Mucosa of descending colon (tissue), 3 donors: ENCODE measurements around the gene BRCA2. TPM values are rescaled to one million over a fixed set of nuclear protein-coding genes. Genes with fewer than 3 reads are reported as not detected.

ENCODE experiments used
- ATAC-seq: fragments of 200-7000 bp; cut with Tn5 transposase; one replicate; pipeline ENCODE4 v1.9.1; 2020; ENCODE audit warnings: mild to moderate bottlenecking, moderate library complexity
- DNase-seq, 3 donors: peaks; one replicate each; pipeline ENCODE4 v3.0.0-alpha.2; 2020
- H3K36me3 ChIP-seq: fragments of 200-600 bp; one replicate; pipeline ENCODE4 v1.8.0; 2021; ENCODE audit warnings: low read depth, mild to moderate bottlenecking
- H3K4me1 ChIP-seq: fragments of 200-600 bp; one replicate; pipeline ENCODE4 v1.8.0; 2021; ENCODE audit warnings: low read depth, mild to moderate bottlenecking
- H3K4me3 ChIP-seq: fragments of 200-600 bp; one replicate; pipeline ENCODE4 v1.8.0; 2021; ENCODE audit warnings: mild to moderate bottlenecking
- H3K9me3 ChIP-seq: fragments of 200-600 bp; one replicate; pipeline ENCODE4 v1.8.0; 2021; ENCODE audit warnings: mild to moderate bottlenecking
- CTCF ChIP-seq: fragments of 200-600 bp; IDR thresholded peaks from one replicate; pipeline ENCODE4 v1.8.0; 2022; ENCODE audit warnings: antibody characterized with exemption, mild to moderate bottlenecking
- intact Hi-C, 2 donors: fragments of 100-400 bp; cut with DNase I in 1 of 2; cut with micrococcal nuclease in 1 of 2; formaldehyde crosslinking; loops; one replicate each; pipeline versions ENCODE4 v1.11.0 to v1.11.1; 2022; cut with DNase I, micrococcal nuclease
- total RNA-seq, 3 donors: library from RNA; stranded (reverse); fragmentation: NEBNext Ultra II Directional in 2 of 3; extraction: Animal tissue kit (Norgen Biotek cat#: 25700) in 2 of 3; gene quantifications; one replicate each; pipeline versions ENCODE4 v1.2.1 to v1.2.4, GENCODE V29; 2021 to 2023
- donor health status: DM: no; HTN: no; CAD: no; lungs with moderate emphysema.
- donor health status: DM: no; HTN: no; CAD: no.
- donor health status: DM: no; HTN: yes; CAD: no.

The BRCA2 gene
- total RNA-seq, 3 donors from 2014 or later, result 1.8 to 4.8 (median 2.5) TPM

- H3K9me3 ChIP-seq, result no peaks in the 10 kb centered on the region
- intact Hi-C loops, result no loop called here
- no peaks in the 10 kb centered on the region for H3K36me3 ChIP-seq
- no peaks in the 10 kb centered on the region for H3K4me1 ChIP-seq
- ATAC-seq (no peak), DNase-seq (peak in 1 of 3 donors; percentile 19)
- H3K4me3 ChIP-seq, result no peak overlapping the region
- TF ChIP-seq CTCF, result no peak
Measured at GRCh38 chr13:32284927-32285632, 30.2 kb upstream of the BRCA2 start.

GRCh38 chr13:32285633-32285965, 29.7 kb upstream of the BRCA2 start:
- DNase-seq, result no peak
- no peak for TF ChIP-seq CTCF
- Histone ChIP-seq H3K36me3 (no peaks in the 10 kb centered on the region), H3K4me1 (no peaks in the 10 kb centered on the region), H3K4me3 (no peak overlapping the region), H3K9me3 (no peaks in the 10 kb centered on the region)
- intact Hi-C loops, result no loop called here
- ATAC-seq, result no peak

- Histone ChIP-seq H3K36me3 (no peaks in the 10 kb centered on the region), H3K4me1 (no peaks in the 10 kb centered on the region), H3K4me3 (no peak overlapping the region), H3K9me3 (no peaks in the 10 kb centered on the region)
- intact Hi-C loops, result loop anchor here in 1 of 2 donors (10.0 kb wide), 1 partner anchor 272 kb away; no protein-coding TSS in a partner anchor
- no peak for DNase-seq
- TF ChIP-seq CTCF, result no peak
- ATAC-seq, result no peak
Measured at GRCh38 chr13:32297206-32297605, 18.1 kb upstream of the BRCA2 start.

- intact Hi-C loops, result loop anchor here in 1 of 2 donors (10.0 kb wide), 1 partner anchor 274 kb away; no protein-coding TSS in a partner anchor
- ATAC-seq, result no peak
Measured at GRCh38 chr13:32298695-32299094, 16.6 kb upstream of the BRCA2 start.

GRCh38 chr13:32299893-32300292, 15.4 kb upstream of the BRCA2 start:
- Histone ChIP-seq H3K4me1 (no peaks in the 10 kb centered on the region), H3K9me3 (no peaks in the 10 kb centered on the region), H3K4me3 (no peak overlapping the region), H3K36me3 (no peaks in the 10 kb centered on the region)
- no peak for DNase-seq
- intact Hi-C loops, result loop anchor here in 1 of 2 donors (10.0 kb wide), 1 partner anchor 275 kb away; no protein-coding TSS in a partner anchor
- ATAC-seq, result no peak
- no peak for TF ChIP-seq CTCF

More at GRCh38 chr13:32298695-32299094, 16.6 kb upstream of the BRCA2 start:
- no peak overlapping the region for H3K4me3 ChIP-seq
- no peaks in the 10 kb centered on the region for H3K36me3 ChIP-seq
- no peak for DNase-seq
- no peaks in the 10 kb centered on the region for H3K4me1 ChIP-seq
- no peaks in the 10 kb centered on the region for H3K9me3 ChIP-seq
- no peak for TF ChIP-seq CTCF
